GM19455 (cell line): ENCODE data around the gene TMEM203.

Source experiments
- ATAC-seq: cut with Tn5 transposase; IDR thresholded peaks from one replicate; pipeline ENCODE4 v1.9.1; 2021; ENCODE audit not compliant: unreplicated experiment

TMEM203 gene

GRCh38 chr9:137198051-137198901 lies 7.2 kb downstream of the TMEM203 start:
- no peak for ATAC-seq

DNA sequence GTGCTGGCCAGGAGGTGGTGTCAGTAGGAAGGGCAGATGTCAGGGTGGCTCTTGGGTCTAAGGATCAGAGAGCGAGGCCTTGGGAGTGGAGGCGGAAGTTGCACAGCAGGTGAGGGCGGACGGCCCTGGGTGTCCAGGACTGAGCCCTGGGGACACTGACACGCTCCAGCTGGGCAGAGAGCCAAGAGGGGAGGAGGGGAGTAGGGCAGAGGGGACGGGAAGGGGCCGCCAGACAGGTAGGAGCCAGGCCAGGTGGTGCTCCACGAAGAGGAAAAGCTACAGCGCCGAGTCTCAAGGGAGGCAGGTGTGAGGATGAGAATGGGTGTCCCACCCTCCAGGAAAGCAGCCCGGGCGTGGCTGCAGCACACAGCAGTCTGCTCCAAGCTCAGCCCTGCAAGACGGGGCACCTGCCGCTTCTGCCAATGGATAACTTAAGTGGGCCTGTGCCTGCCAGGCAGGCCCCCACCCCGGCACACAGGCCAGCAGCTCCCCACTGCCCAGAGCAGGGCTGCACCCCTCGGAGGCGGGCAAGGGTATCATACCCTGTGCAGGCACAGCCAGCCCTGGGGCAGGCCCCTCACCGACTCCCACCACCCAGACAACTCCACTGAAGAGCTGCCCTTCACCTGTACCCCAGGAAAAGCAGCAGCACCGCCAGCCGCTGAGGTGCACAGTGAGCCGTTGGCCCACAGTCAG lies 9.8 kb downstream of the TMEM203 start:
- ATAC-seq: no peak

DNA sequence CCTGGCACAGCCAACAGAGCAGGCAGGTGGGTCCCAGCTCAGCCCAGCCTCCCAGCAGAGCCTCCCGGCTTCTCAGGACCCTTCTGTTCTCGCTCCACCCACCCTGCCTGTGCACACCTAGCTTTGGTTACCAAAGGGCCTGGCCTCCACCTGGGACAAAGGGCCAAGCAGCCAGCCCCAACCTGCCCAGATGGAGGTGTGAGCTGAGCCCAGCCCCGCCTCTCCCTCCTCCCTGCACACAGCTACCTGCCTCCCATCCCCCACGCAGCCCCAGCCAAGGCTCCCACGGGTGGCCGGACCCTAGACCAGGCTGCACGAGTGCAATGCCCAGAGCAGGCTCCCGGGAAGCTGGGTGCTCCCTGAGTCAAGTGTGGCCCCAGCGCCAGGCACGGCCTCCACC lies 10.5 kb downstream of the TMEM203 start:
- ATAC-seq: no peak

- no peak for ATAC-seq
Observed at GRCh38 chr9:137194388-137194787, 11.1 kb downstream of the TMEM203 start.

- ATAC-seq: no peak
Observed at GRCh38 chr9:137193771-137194170, 11.7 kb downstream of the TMEM203 start.

GRCh38 chr9:137192859-137193258 lies 12.6 kb downstream of the TMEM203 start:
- no peak for ATAC-seq

DNA sequence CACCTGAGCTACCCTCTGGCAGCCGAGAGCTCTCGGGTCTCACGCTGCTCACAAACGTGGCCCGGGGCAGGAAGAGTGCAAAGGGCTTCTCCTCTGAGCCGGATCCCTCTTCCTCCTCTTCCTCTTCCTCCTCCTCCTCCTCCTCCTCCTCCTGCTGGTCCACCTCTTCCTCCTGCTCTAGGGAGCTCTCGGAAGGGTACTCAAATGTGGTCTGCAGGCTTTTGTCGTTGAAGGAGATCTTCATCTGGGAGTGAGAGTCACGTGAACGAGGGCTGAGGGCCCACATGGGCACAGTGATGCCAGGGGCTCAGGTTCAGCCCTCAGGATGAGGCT lies 13.0 kb downstream of the TMEM203 start:
- ATAC-seq: no peak

GRCh38 chr9:137191691-137192447 lies 13.6 kb downstream of the TMEM203 start:
- no peak for ATAC-seq

DNA sequence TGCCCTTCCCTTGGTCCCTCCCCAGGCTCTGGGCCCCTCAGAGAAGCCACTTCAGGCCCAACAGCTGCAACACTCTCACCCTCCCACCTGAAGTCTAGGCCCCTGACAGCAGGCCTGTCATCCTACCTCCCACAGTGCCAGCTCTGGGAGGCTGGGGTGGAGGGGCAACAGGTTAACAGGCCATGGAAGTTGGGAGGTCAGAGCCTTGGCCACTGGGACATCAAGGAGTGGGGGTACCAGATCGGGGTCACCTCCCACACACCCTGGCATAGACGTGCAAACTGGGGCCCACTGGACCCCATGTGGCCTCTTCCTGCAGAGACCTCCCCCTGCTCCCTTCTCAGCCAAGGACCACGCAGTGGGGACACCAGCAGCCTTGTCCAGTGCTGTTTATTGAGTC lies 14.2 kb downstream of the TMEM203 start:
- no peak for ATAC-seq

- no peak for ATAC-seq
Observed at GRCh38 chr9:137190315-137190856, 15.1 kb downstream of the TMEM203 start.

- ATAC-seq: no peak
Observed at GRCh38 chr9:137189297-137190295, 15.9 kb downstream of the TMEM203 start.

DNA sequence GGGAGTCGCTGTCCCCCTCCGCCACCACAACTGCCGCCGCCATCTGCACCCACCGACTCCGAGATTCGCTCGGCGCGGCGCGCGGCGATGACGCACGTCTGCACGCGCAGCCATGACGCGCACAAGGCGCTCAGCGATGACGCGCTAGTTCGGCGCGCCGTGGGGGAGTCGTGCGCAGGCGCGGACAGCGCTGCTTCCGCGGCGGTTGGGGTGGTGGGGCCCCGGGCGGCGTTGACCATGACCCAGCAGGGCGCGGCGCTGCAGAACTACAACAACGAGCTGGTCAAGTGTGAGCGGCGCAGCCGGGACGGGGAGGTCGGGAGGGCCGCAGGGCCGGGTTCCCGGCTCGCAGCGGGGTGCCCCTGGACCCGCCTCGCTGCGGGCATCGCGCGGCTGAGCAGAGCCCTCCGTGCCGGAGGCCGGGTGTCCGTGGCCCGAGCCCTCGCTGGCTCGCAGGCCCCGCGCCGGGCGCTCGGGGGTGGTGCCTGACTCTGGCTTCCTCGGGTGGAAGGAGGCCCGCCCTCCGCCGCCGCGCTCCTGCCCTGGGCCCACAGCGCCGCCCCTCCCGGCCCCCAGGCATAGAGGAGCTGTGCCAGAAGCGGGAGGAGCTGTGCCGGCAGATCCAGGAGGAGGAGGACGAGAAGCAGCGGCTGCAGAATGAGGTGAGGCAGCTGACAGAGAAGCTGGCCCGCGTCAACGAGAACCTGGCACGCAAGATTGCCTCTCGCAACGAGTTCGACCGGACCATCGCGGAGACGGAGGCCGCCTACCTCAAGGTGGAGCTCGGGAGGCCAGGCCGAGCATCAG lies 16.8 kb downstream of the TMEM203 start, which contains the start of the genes ANAPC2 and SSNA1:
Gene ANAPC2, minus strand, starts transcription at position 71 of the 807 bp plus-strand sequence. Its CDS starts 28 bp downstream, at position 43.
Gene SSNA1, plus strand, starts transcription at position 187 of the 807 bp plus-strand sequence. Its CDS starts 51 bp downstream, at position 238.
- peak; percentile 74 for ATAC-seq

- ATAC-seq: peak; percentile 4
Observed at GRCh38 chr9:137188086-137188489, 17.4 kb downstream of the TMEM203 start.

- ATAC-seq: no peak
Observed at GRCh38 chr9:137187386-137187785, 18.1 kb downstream of the TMEM203 start.

- ATAC-seq: no peak
Observed at GRCh38 chr9:137186385-137186784, 19.1 kb downstream of the TMEM203 start.

- no peak for ATAC-seq
Observed at GRCh38 chr9:137185921-137186320, 19.5 kb downstream of the TMEM203 start.

DNA sequence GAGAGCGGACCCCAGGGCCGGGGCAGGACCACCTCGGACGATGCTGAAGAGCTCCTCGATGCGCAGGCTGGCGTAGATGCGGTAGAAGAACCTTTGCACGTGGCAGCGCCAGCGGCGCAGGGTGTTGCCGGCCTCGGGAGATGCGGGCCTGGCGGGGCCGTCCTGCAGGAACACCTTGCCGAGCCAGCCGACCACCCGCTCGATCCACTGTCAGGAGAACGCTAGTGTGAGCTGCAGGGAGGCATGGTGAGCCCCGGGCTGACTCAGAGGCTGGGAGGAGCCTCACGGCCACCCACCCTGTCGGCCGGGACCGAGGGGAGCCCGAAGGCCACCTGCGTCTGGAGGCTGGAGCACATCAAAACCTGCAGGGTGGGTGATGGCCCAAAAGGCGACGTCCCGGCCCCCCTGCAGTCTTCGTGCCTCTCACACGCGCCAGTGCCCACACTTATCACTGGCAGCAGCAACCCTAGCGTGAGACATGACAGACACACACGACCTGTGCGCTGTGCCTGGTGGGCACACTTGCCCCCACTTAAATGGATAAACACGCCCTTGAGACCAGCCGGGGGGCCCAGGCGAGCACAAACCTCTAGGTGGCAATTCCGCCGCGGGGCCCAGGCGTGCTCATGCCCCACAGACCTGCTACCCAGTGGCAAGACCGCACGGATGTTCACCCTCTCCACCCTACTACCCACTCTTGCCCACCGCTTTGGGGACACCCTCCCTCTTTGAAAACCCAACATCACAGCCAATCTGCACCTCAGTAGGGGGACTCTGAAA lies 20.4 kb downstream of the TMEM203 start:
- no peak for ATAC-seq

DNA sequence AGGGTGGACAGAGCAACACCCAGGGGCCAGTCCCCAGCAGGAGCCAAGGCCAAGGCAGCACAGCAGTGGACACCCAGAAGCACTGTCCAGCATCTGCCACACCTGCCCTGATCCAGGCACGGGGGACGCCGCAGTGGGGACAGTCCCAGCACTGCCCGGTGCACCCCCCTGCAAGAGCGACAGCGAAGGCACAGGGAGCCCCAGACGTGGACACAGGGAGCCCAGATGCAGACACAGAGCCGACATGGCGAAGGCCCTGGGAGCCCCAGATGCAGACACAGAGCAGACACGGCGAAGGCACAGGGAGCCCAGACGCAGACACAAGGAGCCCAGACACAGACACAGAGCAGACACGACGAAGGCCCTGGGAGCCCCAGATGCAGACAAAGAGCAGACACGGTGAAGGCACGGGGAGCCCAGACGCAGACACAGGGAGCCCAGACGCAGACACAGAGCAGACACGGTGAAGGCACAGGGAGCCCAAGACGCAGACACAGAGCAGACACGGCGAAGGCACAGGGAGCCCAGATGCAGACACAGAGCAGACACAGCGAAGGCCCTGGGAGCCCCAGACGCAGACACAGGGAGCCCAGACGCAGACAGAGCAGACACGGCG lies 21.4 kb downstream of the TMEM203 start:
- ATAC-seq: no peak
